Subcutaneous abdominal adipose tissue (tissue), 5 donors: ENCODE results near the gene ZNF524.

Experiments
- H3K27ac ChIP-seq: one replicate; pipeline ENCODE4 v1.7.0; 2013; ENCODE audit warnings: low read depth, mild to moderate bottlenecking, inconsistent platforms, low read length, moderate library complexity
- H3K27me3 ChIP-seq, 5 donors: one replicate each; pipeline ENCODE4 v1.7.0; 2013; ENCODE audit warnings: low read length in 5 of 5, inconsistent platforms in 1 of 5; ENCODE audit not compliant: control insufficient read depth in 5 of 5, insufficient read depth in 4 of 5
- H3K36me3 ChIP-seq, 5 donors: one replicate each; pipeline ENCODE4 v1.7.0; 2013; ENCODE audit warnings: low read length in 5 of 5; ENCODE audit not compliant: control insufficient read depth in 5 of 5, insufficient read depth in 5 of 5
- H3K4me1 ChIP-seq, 5 donors: one replicate each; pipeline ENCODE4 v1.7.0; 2013; ENCODE audit warnings: low read length in 5 of 5, mild to moderate bottlenecking in 3 of 5, moderate library complexity in 1 of 5; ENCODE audit not compliant: control insufficient read depth in 5 of 5, insufficient read depth in 5 of 5
- H3K4me3 ChIP-seq, 5 donors: one replicate each; pipeline ENCODE4 v1.7.0; 2013; ENCODE audit warnings: low read length in 5 of 5, low read depth in 1 of 5
- H3K9ac ChIP-seq, 5 donors: one replicate each; pipeline ENCODE4 v1.7.0; 2013; ENCODE audit warnings: low read length in 5 of 5, mild to moderate bottlenecking in 4 of 5, moderate library complexity in 3 of 5
- H3K9me3 ChIP-seq, 5 donors: one replicate each; pipeline ENCODE4 v1.7.0; 2013; ENCODE audit warnings: low read length in 5 of 5; ENCODE audit not compliant: control insufficient read depth in 5 of 5
- donor health status: healthy.
- donor health status: healthy.
- donor health status: healthy.
- donor health status: healthy.
- donor health status: healthy.

ZNF524 gene

DNA sequence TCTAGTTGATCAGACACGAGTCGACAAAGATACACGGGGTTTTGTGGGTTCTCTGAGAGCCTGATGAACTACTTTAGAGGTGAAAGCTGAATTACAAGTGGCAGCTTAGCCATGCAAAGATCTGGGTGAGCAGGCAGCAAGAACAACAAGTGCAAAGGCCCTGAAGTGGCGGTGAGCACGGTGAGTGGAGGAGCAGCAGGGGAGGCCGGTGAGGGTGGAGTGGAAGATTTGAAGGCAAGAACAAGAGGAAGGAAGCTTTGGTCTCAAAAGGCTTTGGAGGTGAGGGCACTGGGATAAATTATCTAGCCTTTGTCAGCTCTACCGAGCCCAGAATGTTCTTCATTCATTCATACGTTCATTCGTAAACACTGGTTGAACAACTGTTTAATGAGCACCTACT is 6.7 kb downstream of the ZNF524 start:
- peaks cover 3 to 28% (median 24%) of the 10 kb centered on the region in 5 donors for H3K4me1 ChIP-seq
- H3K4me3 ChIP-seq, result peak overlapping the region in 3 of 5 donors; percentile 90 to 99 (median 90)

DNA sequence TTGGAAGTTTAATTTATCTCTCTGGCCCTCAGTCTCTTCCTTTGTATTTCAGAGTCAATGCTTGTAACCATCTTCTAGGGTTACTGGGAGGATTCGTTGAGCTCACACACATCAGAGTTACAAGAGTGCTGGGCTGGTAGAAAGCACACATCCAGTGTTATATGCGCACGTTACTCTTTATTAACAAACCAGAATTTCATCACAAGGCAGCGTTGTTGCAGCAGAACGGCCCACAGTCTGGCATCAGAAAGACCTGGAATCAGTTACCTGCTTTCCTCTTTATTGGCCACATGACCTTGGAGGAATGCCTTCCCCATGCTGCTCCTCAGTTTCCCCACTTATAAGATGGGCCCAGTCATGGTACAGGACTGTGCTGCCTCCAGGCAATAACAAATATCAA is 9.2 kb downstream of the ZNF524 start:
- H3K9ac ChIP-seq, result no peak overlapping the region
- H3K27ac ChIP-seq, result no peak overlapping the region
- no peak overlapping the region for H3K4me3 ChIP-seq
- peaks cover 0 to 25% (median 12%) of the 10 kb centered on the region in 5 donors for H3K36me3 ChIP-seq
- H3K4me1 ChIP-seq, result peaks cover 3 to 37% (median 28%) of the 10 kb centered on the region in 5 donors
- H3K27me3 ChIP-seq, result no peaks in the 10 kb centered on the region
- H3K9me3 ChIP-seq, result peaks cover 0 to 4% (median 0%) of the 10 kb centered on the region in 5 donors

More for the DNA sequence above, 6.7 kb downstream of the ZNF524 start:
- Histone ChIP-seq H3K36me3 (peaks cover 0 to 29% (median 13%) of the 10 kb centered on the region in 5 donors), H3K27me3 (no peaks in the 10 kb centered on the region), H3K9me3 (peaks cover 0 to 4% (median 0%) of the 10 kb centered on the region in 5 donors), H3K27ac (no peak overlapping the region), H3K9ac (peak overlapping the region in 3 of 5 donors; percentile 42 to 92 (median 45))

DNA sequence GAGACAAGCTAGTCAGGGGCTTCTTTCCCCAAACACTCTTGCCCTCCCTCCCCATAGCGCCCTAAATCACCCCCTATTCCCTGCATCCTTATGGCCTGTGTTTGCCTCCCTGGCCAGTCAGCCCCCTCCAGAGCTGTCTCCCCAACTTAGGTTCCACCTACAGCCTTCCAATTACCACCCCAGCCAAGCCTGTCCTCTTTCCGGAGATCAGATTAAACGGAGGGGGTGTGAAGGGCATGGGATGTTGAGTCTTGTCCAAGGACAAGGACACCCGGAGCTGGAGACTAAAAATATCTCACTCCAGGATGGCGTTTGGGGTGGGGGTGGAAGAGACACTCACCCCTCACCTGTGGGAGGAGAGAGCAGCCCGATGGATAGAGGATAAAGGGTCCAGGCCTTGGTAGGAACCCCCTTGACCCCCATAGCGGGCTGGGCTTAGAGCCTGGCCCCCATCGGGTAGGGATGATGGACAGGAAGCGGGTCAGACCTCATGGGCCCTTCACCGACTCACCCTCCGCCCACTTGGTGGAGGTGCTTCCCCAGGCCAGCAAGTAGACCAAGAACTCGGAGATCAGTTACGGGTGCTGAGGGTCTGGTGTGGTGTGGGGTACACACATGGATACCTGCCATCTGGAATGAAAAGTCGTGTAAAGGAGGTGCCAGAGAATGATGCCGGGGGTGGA is 11.4 kb downstream of the ZNF524 start:
- Histone ChIP-seq H3K27me3 (no peaks in the 10 kb centered on the region), H3K9ac (peak overlapping the region in 1 of 5 donors; percentile 41), H3K27ac (no peak overlapping the region), H3K36me3 (peaks cover 0 to 45% (median 27%) of the 10 kb centered on the region in 5 donors), H3K9me3 (peaks cover 0 to 4% (median 0%) of the 10 kb centered on the region in 5 donors), H3K4me1 (peaks cover 1 to 24% (median 14%) of the 10 kb centered on the region in 5 donors), H3K4me3 (no peak overlapping the region)

DNA sequence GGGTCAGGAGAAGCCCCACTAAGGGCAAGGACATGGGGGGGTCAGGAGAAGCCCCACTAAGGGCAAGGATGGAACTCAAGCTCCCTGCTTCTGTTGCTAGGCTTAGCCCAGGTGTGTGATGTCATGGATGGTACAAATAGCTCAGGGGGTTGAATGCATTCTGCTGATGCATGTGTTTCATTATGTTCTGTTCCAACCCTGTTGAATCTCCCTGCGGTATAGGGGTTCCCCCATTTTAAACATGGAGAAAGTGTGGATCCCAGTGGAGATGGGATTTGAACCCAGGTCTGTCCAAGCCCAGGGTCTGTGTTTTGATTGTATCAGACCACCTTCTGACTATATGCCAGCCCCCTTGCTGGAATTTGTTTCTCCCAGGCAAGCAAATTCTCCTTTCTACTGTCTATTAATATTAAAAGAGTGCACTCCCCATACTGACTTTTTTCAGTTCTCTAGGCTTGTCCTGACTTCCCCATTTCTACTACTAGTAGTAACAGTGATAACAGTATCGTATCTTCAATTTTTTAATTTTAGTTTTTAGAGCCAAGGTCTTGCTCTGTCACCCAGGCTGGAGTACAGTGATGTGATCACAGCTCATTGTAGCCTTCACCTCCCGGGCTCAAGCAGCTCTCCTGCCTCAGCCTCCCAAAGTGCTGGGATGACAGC is 12.0 kb downstream of the ZNF524 start:
- Histone ChIP-seq H3K27me3 (no peaks in the 10 kb centered on the region), H3K27ac (no peak overlapping the region), H3K9ac (peak overlapping the region in 1 of 5 donors; percentile 24), H3K4me3 (no peak overlapping the region), H3K9me3 (peaks cover 0 to 4% (median 0%) of the 10 kb centered on the region in 5 donors), H3K36me3 (peaks cover 0 to 46% (median 32%) of the 10 kb centered on the region in 5 donors), H3K4me1 (peaks cover 0 to 17% (median 8%) of the 10 kb centered on the region in 5 donors)

DNA sequence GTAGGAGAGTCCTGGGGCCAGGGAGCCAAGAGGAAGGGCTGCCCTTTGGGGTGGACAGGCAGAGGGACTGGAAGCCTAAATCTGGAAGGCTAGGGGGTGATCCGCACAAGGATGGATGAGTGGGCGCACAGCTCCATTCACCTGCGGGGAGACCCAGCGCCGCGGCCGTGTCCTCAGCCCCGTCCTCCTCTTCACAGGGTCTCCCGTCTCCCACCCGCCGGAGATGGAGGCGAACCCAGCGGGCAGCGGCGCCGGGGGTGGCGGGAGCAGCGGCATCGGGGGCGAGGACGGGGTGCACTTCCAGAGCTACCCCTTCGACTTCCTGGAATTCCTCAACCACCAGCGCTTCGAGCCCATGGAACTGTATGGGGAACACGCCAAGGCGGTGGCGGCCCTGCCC is 13.3 kb downstream of the ZNF524 start:
- peaks cover 0 to 54% (median 39%) of the 10 kb centered on the region in 5 donors for H3K36me3 ChIP-seq
- H3K4me1 ChIP-seq, result peaks cover 0 to 20% (median 7%) of the 10 kb centered on the region in 5 donors
- no peaks in the 10 kb centered on the region for H3K27me3 ChIP-seq
- no peak overlapping the region for H3K27ac ChIP-seq
- no peak overlapping the region for H3K4me3 ChIP-seq
- no peak overlapping the region for H3K9ac ChIP-seq
- peaks cover 0 to 4% (median 0%) of the 10 kb centered on the region in 5 donors for H3K9me3 ChIP-seq

DNA sequence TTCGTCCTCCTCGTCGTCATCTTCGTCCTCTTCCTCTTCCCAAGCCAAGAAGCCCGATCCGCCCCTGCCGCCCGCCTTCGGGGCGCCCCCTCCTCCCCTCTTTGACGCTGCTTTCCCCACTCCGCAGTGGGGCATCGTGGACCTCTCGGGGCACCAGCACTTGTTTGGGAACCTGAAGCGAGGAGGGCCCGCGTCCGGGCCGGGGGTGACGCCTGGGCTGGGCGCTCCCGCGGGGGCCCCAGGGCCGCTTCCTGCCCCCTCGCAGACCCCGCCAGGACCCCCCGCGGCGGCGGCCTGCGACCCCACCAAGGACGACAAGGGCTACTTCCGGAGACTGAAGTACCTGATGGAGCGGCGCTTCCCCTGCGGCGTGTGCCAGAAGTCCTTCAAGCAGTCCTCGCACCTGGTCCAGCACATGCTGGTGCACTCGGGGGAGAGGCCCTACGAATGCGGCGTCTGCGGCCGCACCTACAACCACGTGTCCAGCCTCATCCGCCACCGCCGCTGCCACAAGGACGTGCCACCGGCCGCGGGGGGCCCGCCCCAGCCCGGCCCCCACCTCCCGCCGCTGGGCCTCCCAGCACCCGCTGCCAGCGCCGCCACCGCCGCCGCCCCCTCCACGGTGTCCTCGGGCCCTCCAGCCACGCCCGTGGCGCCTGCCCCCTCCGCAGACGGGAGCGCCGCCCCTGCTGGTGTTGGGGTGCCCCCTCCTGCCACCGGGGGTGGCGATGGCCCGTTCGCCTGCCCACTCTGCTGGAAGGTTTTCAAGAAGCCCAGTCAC is 14.0 kb downstream of the ZNF524 start:
- no peak overlapping the region for H3K9ac ChIP-seq
- H3K27me3 ChIP-seq, result no peaks in the 10 kb centered on the region
- H3K4me3 ChIP-seq, result no peak overlapping the region
- H3K4me1 ChIP-seq, result peaks cover 0 to 26% (median 11%) of the 10 kb centered on the region in 5 donors
- peaks cover 0 to 4% (median 0%) of the 10 kb centered on the region in 5 donors for H3K9me3 ChIP-seq
- H3K36me3 ChIP-seq, result peaks cover 0 to 54% (median 39%) of the 10 kb centered on the region in 5 donors
- H3K27ac ChIP-seq, result no peak overlapping the region

DNA sequence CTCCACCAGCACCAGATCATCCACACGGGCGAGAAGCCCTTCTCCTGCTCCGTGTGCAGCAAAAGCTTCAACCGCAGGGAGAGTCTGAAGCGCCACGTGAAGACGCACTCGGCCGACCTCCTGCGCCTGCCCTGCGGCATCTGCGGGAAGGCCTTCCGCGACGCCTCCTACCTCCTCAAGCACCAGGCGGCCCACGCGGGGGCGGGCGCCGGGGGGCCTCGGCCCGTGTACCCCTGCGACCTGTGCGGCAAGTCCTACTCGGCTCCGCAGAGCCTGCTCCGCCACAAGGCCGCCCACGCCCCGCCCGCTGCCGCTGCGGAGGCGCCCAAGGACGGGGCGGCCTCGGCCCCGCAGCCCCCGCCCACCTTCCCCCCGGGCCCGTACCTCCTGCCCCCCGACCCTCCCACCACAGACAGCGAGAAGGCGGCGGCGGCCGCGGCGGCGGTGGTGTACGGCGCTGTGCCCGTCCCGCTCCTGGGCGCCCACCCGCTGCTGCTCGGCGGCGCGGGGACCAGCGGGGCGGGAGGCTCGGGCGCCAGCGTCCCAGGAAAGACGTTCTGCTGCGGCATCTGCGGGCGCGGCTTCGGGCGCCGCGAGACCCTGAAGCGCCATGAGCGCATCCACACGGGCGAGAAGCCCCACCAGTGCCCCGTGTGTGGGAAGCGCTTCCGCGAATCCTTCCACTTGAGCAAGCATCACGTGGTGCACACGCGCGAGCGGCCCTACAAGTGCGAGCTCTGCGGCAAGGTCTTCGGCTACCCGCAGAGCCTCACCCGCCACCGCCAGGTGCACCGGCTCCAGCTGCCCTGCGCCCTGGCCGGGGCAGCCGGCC is 14.8 kb downstream of the ZNF524 start:
- no peaks in the 10 kb centered on the region for H3K27me3 ChIP-seq
- H3K27ac ChIP-seq, result no peak overlapping the region
- H3K36me3 ChIP-seq, result peaks cover 0 to 46% (median 33%) of the 10 kb centered on the region in 5 donors
- peaks cover 0 to 2% (median 0%) of the 10 kb centered on the region in 5 donors for H3K9me3 ChIP-seq
- no peak overlapping the region for H3K9ac ChIP-seq
- H3K4me3 ChIP-seq, result no peak overlapping the region
- H3K4me1 ChIP-seq, result peaks cover 0 to 30% (median 18%) of the 10 kb centered on the region in 5 donors

DNA sequence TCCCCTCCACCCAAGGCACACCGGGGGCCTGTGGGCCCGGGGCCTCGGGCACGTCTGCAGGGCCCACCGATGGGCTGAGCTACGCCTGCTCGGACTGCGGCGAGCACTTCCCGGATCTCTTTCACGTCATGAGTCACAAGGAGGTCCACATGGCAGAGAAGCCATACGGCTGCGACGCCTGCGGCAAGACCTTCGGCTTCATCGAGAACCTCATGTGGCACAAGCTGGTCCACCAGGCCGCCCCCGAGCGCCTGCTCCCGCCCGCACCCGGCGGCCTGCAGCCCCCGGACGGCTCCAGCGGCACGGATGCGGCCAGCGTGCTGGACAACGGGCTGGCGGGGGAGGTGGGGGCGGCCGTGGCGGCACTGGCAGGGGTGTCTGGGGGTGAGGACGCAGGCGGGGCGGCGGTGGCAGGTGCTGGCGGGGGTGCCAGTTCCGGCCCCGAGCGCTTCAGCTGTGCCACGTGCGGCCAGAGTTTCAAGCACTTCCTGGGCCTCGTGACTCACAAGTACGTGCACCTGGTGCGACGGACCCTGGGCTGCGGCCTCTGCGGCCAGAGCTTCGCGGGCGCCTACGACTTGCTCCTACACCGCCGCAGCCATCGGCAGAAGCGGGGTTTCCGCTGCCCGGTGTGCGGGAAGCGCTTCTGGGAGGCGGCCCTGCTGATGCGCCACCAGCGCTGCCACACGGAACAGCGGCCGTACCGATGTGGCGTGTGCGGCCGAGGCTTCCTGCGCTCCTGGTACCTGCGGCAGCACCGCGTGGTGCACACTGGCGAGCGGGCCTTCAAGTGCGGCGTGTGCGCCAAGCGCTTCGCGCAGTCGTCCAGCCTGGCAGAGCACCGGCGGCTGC is 15.7 kb downstream of the ZNF524 start:
- H3K36me3 ChIP-seq, result peaks cover 0 to 46% (median 31%) of the 10 kb centered on the region in 5 donors
- H3K9ac ChIP-seq, result no peak overlapping the region
- no peak overlapping the region for H3K4me3 ChIP-seq
- peaks cover 0 to 30% (median 18%) of the 10 kb centered on the region in 5 donors for H3K4me1 ChIP-seq
- H3K9me3 ChIP-seq, result no peaks in the 10 kb centered on the region
- H3K27me3 ChIP-seq, result no peaks in the 10 kb centered on the region
- H3K27ac ChIP-seq, result no peak overlapping the region
